GM18873 (cell line): ENCODE measurements around the gene HOXC9.

Experiments
- ATAC-seq: cut with Tn5 transposase; IDR thresholded peaks from one replicate; pipeline ENCODE4 v1.9.1; 2021; ENCODE audit warnings: mild to moderate bottlenecking, moderate library complexity, moderate number of reproducible peaks; ENCODE audit not compliant: unreplicated experiment, low FRiP score

HOXC9 gene

DNA sequence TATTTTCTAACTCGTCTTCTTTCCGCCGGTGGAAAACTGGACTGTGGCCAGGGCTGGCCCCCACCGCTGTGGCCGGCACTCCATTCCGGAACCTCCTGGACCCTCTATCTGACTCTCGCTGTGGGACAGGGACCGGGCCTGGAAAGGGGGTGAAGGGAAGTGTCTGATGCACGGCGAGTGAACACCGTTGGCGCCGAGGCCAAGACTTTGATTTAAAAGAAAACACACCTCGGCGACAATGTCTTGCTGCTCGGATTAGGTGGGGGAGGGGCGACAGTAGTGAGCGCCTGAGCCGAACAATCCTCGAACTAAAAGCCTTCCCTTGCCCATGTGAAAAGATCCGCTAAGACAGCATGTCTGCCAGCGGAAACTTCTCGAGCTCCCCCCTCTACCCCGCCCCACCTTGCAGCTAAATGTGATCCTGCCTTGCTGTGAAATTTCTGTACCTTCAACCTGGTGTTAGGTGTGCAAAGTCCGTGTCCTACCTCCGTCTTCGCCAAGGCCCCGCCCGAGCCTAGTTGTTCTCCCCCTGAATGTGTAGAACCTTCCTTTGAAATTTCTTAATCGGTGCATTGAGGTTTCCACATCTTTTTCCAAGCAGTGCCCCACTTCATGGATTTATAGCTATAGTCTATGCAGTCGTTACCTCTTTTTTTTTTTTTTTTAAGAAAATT, 24.3 kb upstream of the HOXC9 start:
- no peak for ATAC-seq

DNA sequence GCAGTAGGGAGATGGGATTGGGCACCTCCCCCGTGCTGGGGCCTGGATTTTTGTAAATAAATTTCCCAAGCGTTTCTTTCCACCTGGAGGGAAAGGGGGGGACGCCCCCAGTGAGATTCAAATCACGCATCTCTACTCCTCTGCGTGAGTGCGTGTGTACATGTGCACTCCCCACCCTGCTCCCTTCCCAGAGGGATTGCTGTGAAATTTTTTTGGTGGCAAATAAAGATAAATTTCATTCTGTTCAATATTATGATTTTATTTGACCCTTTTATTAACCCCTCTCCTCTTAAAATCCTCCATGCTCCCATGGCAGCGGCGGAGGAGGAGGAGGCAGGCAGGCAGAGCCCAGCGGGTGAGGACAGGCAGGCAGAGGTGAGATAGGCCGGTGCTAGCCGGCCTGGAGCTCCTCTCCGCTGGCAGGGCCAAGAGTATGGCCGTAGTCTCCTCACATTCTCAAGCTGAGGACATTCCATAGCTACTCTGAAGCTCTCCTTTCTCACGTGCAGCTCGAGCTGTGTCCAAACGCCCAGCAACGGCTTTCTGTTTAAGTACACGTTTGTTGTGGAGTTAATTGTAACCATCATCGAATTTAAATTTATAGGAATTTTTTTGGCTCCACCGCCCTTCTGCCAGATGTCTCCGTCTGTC, 23.7 kb upstream of the HOXC9 start:
- no peak for ATAC-seq

DNA sequence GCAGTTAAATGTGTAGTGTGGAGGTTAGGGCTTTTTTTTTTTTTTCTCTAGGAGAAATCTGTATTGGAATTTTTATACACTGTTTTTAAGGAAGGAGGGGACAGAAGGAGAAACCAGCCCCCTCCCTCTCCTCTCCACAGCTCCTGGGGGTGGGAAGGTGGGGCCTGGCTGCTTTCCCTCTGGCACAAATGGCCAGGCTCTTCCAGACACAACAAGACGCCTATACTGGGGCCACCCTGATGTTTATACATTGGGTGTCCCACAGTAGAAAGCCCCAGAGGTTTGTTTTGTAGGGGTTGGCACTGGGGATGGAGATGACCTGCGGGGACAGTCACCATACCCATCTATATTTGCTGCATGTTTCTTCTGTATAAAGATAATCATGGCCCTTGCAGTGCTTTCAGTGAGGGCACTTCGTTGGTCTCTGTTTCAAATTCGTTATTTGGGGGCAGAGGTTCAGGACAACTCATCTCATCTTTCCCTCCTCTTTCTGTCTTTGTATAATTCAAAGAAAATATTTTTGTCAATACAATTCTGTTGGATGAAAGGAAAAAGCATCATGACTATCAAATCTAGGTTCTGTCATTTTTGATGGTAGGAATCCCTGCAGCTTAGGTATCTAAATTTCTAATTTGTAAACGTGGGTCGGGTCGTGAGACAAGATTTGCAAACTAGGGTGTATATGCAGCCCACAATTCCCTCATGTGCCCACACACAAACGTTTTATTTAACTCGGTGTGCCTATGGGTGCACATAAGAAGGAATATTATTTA, 23.0 kb upstream of the HOXC9 start:
- ATAC-seq, result no peak

DNA sequence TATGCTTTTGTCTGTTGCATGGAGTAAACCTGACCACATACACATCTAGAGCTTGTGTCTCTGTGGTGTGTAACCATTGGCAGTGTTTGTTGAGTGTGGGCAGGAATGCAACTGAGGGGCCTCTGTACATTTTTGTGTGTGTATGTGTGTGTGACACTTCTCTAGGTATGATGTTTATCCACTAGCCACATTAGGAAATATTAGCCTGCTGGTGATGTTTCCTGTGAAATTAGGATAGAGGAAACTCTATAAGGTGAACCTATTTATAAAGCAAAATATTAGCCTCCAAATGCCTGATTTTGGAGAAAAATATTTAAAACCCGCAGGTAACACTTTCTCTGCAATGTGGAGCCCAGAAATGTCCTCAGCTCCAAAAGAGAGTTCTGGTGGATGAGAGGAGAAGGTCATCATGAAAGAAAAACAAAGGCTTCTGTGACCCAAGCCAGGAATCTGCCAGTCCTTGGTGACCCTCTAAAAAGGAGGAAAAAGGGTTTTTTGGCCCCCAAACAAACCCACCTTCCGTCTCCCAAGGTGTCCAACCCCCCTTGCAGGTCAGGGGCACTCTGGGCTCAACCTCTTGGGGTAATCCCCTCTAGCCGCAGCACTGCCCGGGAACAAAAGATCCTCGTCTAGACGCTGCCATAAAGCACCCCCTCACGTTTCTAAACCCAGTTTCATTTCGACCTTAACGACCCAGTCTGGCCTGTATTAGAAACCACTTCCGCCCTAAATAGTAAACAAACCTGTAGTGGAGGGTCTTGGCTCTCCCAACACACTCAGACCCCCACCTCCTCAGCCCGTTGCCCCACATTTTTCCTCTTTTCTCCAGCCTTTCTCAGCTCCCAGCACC, 22.1 kb upstream of the HOXC9 start:
- ATAC-seq, result no peak

DNA sequence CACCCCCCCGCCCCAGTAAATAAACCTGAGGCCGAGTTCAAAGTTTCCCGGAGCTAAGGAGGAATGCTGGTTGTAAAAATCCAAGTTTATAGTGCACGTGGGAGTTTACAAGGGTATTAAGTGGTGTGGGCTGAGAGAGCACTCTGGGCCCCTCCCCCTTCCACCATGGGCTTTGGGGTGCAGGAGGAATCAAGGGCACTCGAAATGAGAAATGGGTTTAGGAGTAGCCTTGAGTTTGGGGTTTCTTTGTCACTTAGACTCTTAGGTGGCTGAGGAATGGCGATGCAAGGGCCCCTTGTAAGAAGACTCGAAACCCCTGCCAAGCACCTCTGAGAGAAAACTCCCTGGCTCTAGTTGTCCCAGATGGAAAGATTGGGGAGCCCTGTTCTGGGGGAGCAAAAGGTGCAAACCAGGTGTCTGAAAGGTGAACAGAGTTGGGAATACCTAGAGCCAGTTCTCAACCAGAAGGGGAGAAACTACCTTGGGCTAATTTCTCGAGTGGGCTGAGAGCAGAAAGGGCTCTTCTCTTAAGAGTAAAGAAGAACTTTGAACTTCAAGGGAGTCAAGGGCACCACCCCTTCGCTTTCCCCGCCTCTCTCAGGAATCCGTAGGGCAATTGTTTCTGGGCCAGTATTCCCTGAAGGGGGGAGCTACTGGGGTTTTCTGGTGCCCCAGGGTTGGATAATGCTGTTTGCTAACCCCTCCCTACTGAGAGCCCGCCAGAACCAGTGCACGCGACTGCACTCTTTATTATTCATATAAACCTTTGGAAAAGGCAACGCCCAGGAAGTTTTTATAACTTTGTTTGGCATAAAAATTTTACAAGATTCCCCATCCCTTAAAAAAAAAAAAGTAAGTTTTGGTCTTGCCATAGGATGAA, 21.2 kb upstream of the HOXC9 start:
- no peak for ATAC-seq

DNA sequence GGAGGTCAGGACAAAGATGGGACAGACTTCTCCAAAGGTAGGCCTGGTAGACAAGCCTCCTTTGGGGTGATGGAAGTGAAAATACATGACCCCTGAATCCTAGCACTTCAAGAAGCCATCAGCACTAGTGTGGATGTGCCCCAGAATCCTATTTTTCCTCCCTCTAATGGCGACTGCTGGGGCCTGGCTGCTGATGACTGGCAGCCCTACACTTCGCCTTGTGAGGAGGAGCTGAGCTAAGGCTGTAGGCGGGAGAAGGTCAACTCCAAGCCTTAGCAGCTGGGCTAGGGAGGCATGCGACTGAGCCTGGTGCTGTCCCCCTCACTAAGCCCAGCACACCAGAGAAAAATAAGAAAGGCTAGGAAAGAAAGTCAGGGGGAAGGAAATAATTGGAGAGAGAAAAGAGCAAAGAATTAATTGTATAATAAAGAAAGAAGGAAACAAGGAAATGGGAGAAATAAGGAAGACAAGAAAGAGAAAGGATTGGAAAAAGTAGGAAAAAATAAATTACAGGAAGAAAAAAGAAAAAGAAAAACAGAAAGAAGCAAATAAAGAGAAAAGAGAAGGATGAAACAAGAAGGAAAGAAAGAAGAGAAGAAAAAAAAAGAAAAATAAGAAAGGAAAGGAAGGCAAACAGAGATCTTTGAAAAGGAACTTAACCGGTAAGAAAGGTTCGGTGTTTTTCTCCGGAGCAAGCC, 19.7 kb upstream of the HOXC9 start:
- ATAC-seq, result no peak

DNA sequence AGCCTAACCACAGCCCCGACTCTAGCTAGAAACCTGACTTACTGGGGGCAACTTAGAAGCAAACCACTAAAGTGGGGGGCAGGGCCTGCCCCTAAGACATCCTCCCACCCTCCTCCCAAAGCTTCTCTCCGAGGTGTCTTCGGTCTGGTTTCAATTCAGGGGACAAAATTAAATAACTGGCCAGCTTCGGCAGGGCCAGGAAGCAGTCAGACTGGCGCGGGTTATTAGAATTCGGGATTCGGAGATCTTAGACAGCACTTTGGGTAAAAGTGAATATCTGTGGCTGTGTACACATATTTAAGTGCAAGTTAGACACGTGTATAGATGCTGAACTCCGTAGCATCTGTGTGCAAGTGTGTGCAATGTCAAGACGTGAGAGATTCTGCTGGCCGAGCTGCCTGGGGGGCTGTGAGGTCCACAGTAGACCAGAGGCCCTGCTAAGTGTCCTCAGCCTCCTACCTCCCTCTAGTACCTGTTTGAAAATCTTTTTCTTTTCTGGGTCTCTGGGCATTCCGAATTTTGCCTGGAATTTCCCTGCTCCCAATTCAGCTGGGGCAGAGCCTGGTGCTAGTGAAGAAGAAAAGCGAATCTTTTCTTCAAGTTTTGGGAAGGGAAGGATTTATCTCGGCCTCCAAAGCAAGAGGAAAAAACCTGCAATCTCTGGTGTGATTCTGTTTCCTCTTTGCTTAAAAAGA, 19.0 kb upstream of the HOXC9 start:
- ATAC-seq, result no peak

DNA sequence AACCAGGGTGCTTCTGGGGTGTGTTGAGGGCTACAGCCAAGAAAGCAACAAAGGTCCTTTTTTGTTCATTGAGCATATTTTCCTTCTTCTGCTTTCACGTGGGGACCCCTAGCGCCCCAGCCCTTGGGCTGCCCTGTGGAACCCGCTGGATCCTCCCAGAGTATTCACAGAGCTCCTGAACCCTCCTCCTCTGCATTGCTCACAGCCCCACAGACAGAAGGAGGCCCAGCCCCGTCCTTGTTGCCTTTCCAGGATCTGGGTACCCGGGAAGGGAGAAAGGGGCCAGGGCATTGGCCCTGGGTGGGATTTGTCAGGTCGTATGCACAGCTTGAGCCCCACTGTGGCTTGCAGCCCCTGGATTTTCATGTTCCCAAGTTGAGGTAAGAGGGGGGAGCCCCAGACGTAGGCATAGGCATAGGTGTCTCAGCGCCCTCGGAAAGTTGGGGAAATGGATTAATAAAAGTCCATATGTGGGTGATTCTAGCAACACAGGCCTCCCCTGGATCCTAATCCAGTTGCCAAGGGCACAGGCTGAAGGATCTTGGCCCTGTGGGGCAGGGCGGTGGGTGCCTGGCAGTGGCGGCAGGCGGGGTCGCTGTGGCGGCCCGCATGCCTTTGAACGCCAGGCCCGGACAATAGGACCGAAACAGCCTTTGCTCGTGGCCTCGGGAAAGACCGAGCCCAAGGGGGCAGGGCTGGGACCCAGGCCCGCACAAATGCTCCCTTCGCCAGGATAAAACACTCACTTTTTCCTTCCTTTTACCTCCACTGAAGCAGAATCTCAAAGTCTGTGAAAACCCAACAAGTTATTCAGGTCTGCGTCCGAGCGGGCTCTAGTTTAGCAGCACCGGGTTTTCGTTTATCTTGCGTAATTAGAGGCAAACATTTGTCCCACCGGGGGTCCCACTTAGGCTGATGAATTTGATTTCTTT, 18.1 kb upstream of the HOXC9 start:
- ATAC-seq, result no peak

DNA sequence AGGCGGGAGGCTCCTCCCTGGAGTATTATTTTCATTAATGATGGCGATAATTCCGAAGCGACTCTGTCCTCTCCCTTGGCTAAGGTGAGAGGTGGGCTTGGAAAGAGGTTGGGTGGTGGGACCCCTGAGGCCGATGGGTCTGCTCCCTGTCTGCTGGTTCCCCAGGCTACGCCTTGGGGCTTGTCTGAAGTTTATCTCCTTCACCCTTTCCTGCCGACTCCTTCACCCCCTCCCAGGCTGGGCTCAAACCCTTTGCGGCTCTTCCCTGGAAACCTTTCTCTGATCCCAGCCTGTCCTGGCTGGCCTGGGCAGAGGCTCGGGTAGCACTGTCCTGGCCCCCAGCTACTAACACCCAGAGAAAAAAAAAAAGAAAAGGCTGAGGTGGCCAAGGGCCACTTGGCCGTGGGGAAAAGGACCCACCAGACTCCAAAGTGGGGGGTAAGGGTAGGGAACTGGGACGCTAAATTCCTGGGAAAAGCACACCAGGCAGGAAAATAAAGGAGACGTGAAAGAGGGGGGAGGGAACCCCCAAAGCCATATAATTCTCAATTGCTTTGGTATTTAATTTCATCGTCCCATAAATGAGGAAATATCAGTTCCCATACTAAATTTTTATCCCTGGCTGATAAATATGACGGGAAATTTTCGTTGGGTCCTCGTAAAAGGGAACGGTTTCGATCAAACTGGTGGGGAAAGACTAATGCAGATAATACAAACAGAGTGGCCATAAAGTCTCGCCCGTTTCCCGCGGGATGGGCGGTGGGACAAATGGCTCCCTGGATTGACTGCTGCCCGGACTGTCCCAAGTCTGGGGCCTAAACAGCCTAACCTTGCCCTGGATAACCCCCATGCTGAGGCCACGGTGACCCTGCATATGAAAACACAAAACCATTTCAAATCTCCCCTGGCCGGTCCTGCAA, 17.1 kb upstream of the HOXC9 start:
- no peak for ATAC-seq

DNA sequence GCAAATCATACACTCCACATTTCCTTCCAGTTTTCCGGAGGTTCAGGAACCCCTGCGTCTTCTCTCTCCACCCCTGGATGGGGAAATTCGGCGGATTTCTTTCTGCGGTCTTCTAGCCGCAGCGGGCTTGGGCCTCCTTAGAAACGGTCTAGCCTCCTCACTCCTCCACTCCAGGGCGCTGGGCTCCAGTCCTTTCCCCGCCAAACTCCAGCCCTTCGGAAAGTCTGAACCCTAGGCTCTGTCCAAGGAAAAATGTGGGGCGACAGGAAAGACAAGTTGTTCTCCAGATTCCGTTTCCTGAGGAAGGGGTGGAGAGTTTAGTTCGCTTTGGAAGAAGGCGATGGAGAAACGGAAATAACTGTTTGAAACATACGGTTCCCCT, 16.4 kb upstream of the HOXC9 start:
- no peak for ATAC-seq

DNA sequence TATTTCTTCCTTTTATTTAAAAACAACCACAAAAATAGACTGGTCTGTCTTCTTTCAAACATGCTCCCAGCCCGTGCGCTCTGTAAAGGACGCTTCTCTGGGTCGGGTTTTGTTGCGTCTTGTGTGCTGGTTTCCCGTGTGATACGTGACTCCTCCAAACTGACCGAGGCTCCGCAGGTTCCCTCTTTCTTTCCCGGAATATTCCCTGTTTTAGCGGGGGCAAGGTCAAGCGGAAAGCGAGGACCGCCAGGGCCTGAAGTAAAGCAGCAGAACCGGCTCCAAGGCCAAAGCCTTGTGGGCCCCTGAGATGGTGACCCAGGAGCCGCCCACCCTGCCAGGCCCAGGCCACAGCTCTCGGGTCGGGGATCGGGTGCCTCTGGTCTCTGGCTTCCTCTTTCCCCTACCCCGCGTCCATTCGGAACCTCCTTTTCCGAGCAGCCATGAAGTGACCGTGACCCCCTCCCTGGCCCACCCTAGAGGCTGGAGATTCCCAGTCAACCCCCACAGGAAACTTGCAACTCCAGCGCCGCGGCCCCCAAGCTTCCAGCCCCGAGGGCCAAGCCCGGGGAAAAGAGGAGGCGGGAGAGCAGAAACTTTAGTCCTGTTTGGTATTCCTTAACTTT, 15.9 kb upstream of the HOXC9 start:
- ATAC-seq, result no peak

DNA sequence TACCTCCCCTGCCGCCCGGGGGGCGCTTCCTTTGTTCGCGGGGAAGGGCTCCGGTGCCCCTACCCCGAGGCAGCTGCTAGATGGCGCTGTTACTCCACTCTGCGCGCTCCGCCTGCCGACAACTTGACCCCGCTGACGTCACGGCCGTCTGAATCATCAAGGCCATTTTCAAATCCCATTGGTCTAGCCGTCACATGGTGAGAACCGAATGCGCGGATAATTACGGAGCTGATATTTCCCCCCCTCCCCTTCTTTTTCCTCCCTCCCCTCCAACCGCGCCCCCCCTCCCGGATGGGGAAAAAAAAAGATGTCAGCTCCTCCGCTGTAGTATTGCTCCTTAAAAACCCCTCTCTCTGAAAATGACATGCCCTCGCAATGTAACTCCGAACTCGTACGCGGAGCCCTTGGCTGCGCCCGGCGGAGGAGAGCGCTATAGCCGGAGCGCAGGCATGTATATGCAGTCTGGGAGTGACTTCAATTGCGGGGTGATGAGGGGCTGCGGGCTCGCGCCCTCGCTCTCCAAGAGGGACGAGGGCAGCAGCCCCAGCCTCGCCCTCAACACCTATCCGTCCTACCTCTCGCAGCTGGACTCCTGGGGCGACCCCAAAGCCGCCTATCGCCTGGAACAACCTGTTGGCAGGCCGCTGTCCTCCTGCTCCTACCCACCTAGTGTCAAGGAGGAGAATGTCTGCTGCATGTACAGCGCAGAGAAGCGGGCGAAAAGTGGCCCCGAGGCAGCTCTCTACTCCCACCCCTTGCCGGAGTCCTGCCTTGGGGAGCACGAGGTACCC, 14.9 kb upstream of the HOXC9 start, which contains the start of gene HOXC10:
TSS of gene HOXC10 (plus strand) at position 246 of the 791 bp plus-strand sequence. CDS start at position 360, 114 bp downstream.
- ATAC-seq, result no peak

DNA sequence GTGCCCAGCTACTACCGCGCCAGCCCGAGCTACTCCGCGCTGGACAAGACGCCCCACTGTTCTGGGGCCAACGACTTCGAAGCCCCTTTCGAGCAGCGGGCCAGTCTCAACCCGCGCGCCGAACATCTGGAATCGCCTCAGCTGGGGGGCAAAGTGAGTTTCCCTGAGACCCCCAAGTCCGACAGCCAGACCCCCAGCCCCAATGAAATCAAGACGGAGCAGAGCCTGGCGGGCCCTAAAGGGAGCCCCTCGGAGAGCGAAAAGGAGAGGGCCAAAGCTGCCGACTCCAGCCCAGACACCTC, 14.3 kb upstream of the HOXC9 start:
- ATAC-seq, result no peak

DNA sequence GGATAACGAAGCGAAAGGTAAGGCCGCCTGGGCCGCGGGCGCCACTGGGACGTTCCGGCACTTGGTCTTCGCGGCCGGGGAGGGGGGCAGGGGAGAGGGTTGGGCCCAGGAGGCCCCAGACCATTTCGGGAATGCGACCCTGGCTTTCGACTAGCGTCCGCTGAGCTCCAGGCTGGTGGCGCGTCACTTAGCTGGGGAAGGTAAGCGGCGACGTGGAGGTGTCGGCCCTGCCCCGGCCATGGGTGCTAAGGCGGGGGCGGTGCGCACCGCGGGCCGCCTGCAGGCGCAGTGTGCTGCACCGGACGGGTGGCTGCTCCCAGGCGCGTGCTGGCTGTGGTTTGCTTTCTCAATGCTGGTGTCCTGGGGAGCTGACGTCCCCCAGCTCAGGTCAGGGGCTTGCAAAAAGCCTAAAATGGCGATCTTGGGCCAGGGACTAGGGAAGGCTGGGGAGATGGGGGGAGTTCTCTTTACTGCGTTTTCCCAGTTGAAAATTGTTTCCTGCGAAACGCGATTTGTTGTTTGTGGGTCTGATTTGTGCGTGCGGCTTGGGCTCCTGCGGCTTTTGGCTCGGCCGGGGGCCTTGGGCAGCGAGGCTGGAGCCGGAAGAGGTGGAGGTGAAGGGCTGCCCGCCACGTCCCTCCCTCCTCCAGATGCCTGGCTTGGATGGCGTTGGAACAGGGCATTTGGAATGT, 13.8 kb upstream of the HOXC9 start:
- no peak for ATAC-seq
